HepG2 (cell line): ENCODE data around the gene CDK17. TPM values are rescaled to one million over a fixed set of nuclear protein-coding genes. Genes with fewer than 3 reads are reported as not detected.
A peak's percentile ranks its signal among the peaks of the same experiment; 100 is the strongest.

Experiments used
- AGO1 ChIP-seq: fragments of 200-400 bp; formaldehyde crosslinking; IDR thresholded peaks from 2 replicates; pipeline ENCODE4 v1.6.1; 2017; ENCODE audit warnings: mild to moderate bottlenecking, low read depth, low read length, moderate library complexity; ENCODE audit not compliant: poor library complexity, severe bottlenecking
- ATF1 ChIP-seq: IDR thresholded peaks from 2 replicates; pipeline ENCODE4 v1.6.1; 2016; ENCODE audit warnings: mild to moderate bottlenecking, control low read depth
- ELF3 ChIP-seq: IDR thresholded peaks from 2 replicates; pipeline ENCODE4 v1.6.1; 2016; ENCODE audit warnings: missing genetic modification reagents, missing compliant biosample characterization
- HBP1 ChIP-seq: IDR thresholded peaks from 2 replicates; pipeline ENCODE4 v1.6.1; 2016; ENCODE audit warnings: low read depth, control low read depth
- KMT2A ChIP-seq: sonication (generic); formaldehyde crosslinking; IDR thresholded peaks from 2 replicates; pipeline ENCODE4 v1.4.0; 2020; ENCODE audit warnings: missing genetic modification reagents
- RARA ChIP-seq: IDR thresholded peaks from 2 replicates; pipeline ENCODE4 v1.6.1; 2016; ENCODE audit warnings: missing genetic modification reagents, missing compliant biosample characterization
- SAFB2 ChIP-seq: sonication (generic); formaldehyde crosslinking; IDR thresholded peaks from 2 replicates; pipeline ENCODE4 v1.5.1; 2020; ENCODE audit warnings: missing genetic modification reagents, low read depth, mild to moderate bottlenecking, borderline replicate concordance
- SOX5 ChIP-seq: IDR thresholded peaks from 2 replicates; pipeline ENCODE4 v1.6.1; 2016; ENCODE audit warnings: borderline replicate concordance
- STAT5B ChIP-seq: sonication (generic); formaldehyde crosslinking; IDR thresholded peaks from 2 replicates; pipeline ENCODE4 v1.4.0; 2020; ENCODE audit warnings: missing genetic modification reagents
- TARDBP ChIP-seq: sonication (generic); formaldehyde crosslinking; IDR thresholded peaks from 2 replicates; pipeline ENCODE4 v1.8.0; 2022; ENCODE audit warnings: mild to moderate bottlenecking, missing genetic modification reagents
- TFDP1 ChIP-seq: IDR thresholded peaks from 2 replicates; pipeline ENCODE4 v1.6.1; 2016; ENCODE audit warnings: missing compliant biosample characterization, missing genetic modification reagents, borderline replicate concordance
- TGIF2 ChIP-seq: IDR thresholded peaks from 2 replicates; pipeline ENCODE4 v1.6.1; 2016; ENCODE audit warnings: control low read depth, missing compliant biosample characterization
- ZFYVE20 ChIP-seq: sonication (generic); formaldehyde crosslinking; IDR thresholded peaks from 2 replicates; pipeline ENCODE4 v1.8.0; 2023; ENCODE audit warnings: low read depth, mild to moderate bottlenecking, moderate library complexity, missing genetic modification reagents, borderline replicate concordance
- ZNF441 ChIP-seq: sonication (generic); formaldehyde crosslinking; IDR thresholded peaks from 2 replicates; pipeline ENCODE4 v1.7.0; 2021; ENCODE audit warnings: missing genetic modification reagents, borderline replicate concordance
- ZNF577 ChIP-seq: sonication (generic); formaldehyde crosslinking; IDR thresholded peaks from 2 replicates; pipeline ENCODE4 v1.4.0; 2020; ENCODE audit warnings: mild to moderate bottlenecking, low read depth, missing genetic modification reagents, borderline replicate concordance
- ZNF761 ChIP-seq: sonication (generic); formaldehyde crosslinking; conservative IDR thresholded peaks from 2 replicates; pipeline ENCODE4 v1.4.0; 2020; ENCODE audit warnings: mild to moderate bottlenecking, missing genetic modification reagents
- polyA plus RNA-seq, 8 experiments: library from polyadenylated mRNA; depleted of rRNA in 3 of 8; stranded (reverse) in 7 of 8; unstranded in 1 of 8; fragments of >200 nt; fragmentation: Illumina TruSeq in 4 of 8; extraction: Trizol in 4 of 8; gene quantifications; 2 replicates each; pipeline versions ENCODE4 v1.2.1 to v1.2.3, GENCODE V29; 2011 to 2016; ENCODE audit warnings: low read depth in 4 of 8, missing spikeins in 1 of 8, mixed read lengths in 1 of 8; ENCODE audit not compliant: insufficient read depth in 1 of 8
- total RNA-seq, 5 experiments: library from RNA; depleted of rRNA; stranded (reverse); fragments of >200 nt; fragmentation: Illumina TruSeq; extraction: Trizol; gene quantifications; 2 replicates each; pipeline ENCODE4 v1.2.3, GENCODE V29; 2016; ENCODE audit warnings: low read depth in 1 of 5
- TF ChIP-seq, protein P1 (sequence below): IDR thresholded peaks from 2 replicates; pipeline ENCODE4 v1.4.0; 2020; ENCODE audit warnings: mild to moderate bottlenecking, missing genetic modification reagents
- TF ChIP-seq, protein P2 (sequence below): sonication (generic); formaldehyde crosslinking; IDR thresholded peaks from 2 replicates; pipeline ENCODE4 v1.8.0; 2022; ENCODE audit warnings: mild to moderate bottlenecking, missing genetic modification reagents; ENCODE audit not compliant: insufficient replicate concordance
- TF ChIP-seq, protein P3 (sequence below): sonication (generic); formaldehyde crosslinking; IDR thresholded peaks from 2 replicates; pipeline ENCODE4 v1.5.0; 2020; ENCODE audit warnings: mild to moderate bottlenecking, missing genetic modification reagents

Gene CDK17
- total and polyA plus RNA-seq, 2 of the 13 experiments (the other 11 are each of a cell fraction or from before 2014, with no cell fraction given), result 9.9 to 22.3 TPM

DNA sequence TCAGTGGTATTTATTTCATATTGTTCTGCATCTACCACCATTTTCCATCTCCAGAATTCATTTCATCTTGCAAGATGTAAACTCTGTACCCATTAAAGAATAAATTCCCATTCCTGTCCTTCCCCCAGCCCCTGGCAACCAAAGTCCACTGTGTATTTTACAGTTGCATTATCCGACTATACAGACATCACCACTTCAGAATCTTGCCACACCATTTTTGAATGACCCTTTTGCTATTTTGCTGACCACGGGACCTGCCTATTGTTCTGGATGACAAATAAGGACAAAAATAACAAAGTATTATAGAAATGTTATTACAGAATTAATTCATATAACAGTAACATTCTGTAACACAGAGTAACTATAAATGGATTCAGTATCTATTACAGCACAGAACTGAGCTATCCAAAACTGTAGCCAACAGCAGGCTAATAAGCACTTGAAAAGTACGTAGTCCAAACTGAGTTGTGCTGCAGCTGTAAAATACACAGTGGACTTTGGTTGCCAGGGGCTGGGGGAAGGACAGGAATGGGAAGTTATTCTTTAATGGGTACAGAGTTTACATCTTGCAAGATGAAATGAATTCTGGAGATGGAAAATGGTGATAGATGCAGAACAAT is 61.3 kb downstream of the CDK17 start (continued):
- TF ChIP-seq, protein P1, sequence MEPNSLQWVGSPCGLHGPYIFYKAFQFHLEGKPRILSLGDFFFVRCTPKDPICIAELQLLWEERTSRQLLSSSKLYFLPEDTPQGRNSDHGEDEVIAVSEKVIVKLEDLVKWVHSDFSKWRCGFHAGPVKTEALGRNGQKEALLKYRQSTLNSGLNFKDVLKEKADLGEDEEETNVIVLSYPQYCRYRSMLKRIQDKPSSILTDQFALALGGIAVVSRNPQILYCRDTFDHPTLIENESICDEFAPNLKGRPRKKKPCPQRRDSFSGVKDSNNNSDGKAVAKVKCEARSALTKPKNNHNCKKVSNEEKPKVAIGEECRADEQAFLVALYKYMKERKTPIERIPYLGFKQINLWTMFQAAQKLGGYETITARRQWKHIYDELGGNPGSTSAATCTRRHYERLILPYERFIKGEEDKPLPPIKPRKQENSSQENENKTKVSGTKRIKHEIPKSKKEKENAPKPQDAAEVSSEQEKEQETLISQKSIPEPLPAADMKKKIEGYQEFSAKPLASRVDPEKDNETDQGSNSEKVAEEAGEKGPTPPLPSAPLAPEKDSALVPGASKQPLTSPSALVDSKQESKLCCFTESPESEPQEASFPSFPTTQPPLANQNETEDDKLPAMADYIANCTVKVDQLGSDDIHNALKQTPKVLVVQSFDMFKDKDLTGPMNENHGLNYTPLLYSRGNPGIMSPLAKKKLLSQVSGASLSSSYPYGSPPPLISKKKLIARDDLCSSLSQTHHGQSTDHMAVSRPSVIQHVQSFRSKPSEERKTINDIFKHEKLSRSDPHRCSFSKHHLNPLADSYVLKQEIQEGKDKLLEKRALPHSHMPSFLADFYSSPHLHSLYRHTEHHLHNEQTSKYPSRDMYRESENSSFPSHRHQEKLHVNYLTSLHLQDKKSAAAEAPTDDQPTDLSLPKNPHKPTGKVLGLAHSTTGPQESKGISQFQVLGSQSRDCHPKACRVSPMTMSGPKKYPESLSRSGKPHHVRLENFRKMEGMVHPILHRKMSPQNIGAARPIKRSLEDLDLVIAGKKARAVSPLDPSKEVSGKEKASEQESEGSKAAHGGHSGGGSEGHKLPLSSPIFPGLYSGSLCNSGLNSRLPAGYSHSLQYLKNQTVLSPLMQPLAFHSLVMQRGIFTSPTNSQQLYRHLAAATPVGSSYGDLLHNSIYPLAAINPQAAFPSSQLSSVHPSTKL (CRISPR knock-in tag), result peak; percentile 58; the same call in 1 of the 2 replicates
- TF ChIP-seq HBP1 (CRISPR knock-in tag) (no peak), KMT2A (CRISPR knock-in tag) (peak; percentile 39; the same call in 1 of the 2 replicates), ZNF441 (CRISPR knock-in tag) (no peak), AGO1 (no peak), TFDP1 (no peak), STAT5B (no peak), ZNF577 (CRISPR knock-in tag) (no peak), TARDBP (CRISPR knock-in tag) (peak; percentile 31; the same call in 1 of the 2 replicates), RARA (0 out of 2 replicates have a peak, but pooled peaks have one; percentile 13), SOX5 (CRISPR knock-in tag) (0 out of 2 replicates have a peak, but pooled peaks have one; percentile 39), SAFB2 (CRISPR knock-in tag) (no peak), ATF1 (no peak), TGIF2 (CRISPR knock-in tag) (no peak), ZNF761 (no peak), ZFYVE20 (CRISPR knock-in tag) (no peak), ELF3 (CRISPR knock-in tag) (peak; percentile 43; the same call in 1 of the 2 replicates)
- TF ChIP-seq, protein P2, sequence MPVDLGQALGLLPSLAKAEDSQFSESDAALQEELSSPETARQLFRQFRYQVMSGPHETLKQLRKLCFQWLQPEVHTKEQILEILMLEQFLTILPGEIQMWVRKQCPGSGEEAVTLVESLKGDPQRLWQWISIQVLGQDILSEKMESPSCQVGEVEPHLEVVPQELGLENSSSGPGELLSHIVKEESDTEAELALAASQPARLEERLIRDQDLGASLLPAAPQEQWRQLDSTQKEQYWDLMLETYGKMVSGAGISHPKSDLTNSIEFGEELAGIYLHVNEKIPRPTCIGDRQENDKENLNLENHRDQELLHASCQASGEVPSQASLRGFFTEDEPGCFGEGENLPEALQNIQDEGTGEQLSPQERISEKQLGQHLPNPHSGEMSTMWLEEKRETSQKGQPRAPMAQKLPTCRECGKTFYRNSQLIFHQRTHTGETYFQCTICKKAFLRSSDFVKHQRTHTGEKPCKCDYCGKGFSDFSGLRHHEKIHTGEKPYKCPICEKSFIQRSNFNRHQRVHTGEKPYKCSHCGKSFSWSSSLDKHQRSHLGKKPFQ (CRISPR knock-in tag), result no peak
- TF ChIP-seq, protein P3, sequence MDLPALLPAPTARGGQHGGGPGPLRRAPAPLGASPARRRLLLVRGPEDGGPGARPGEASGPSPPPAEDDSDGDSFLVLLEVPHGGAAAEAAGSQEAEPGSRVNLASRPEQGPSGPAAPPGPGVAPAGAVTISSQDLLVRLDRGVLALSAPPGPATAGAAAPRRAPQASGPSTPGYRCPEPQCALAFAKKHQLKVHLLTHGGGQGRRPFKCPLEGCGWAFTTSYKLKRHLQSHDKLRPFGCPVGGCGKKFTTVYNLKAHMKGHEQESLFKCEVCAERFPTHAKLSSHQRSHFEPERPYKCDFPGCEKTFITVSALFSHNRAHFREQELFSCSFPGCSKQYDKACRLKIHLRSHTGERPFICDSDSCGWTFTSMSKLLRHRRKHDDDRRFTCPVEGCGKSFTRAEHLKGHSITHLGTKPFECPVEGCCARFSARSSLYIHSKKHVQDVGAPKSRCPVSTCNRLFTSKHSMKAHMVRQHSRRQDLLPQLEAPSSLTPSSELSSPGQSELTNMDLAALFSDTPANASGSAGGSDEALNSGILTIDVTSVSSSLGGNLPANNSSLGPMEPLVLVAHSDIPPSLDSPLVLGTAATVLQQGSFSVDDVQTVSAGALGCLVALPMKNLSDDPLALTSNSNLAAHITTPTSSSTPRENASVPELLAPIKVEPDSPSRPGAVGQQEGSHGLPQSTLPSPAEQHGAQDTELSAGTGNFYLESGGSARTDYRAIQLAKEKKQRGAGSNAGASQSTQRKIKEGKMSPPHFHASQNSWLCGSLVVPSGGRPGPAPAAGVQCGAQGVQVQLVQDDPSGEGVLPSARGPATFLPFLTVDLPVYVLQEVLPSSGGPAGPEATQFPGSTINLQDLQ, result no peak
